ENCODE results near the gene FBXO21.

DNA sequence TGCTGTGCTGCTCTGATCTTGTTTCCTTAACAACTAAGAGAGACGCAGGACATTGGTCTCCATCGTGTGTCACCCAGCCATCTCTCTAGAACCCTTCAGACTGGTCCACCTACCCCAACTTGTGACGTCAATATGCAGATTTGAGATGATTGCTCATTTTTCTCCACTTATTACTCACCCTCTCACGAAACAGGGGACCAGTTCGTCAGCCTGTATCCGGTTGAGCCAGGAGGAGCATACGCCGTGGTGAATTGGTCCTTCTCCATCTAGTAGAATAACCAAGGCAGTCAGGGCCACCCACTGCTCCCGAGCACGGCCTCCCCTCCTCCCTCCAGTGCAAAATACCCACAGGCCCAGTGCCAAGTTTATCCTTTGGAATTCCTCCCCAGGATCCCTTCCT, 36.2 kb upstream of the FBXO21 start:
- TF ChIP-seq EZH2phosphoT487 (IDR thresholded peaks at IDR 0.05; ENCODE audit: borderline replicate concordance, low read length) (no peak), EZH2 (IDR thresholded peaks at IDR 0.05; ENCODE audit: low read length, unreplicated experiment) (no peak)
- TF ChIP-seq, protein P1, sequence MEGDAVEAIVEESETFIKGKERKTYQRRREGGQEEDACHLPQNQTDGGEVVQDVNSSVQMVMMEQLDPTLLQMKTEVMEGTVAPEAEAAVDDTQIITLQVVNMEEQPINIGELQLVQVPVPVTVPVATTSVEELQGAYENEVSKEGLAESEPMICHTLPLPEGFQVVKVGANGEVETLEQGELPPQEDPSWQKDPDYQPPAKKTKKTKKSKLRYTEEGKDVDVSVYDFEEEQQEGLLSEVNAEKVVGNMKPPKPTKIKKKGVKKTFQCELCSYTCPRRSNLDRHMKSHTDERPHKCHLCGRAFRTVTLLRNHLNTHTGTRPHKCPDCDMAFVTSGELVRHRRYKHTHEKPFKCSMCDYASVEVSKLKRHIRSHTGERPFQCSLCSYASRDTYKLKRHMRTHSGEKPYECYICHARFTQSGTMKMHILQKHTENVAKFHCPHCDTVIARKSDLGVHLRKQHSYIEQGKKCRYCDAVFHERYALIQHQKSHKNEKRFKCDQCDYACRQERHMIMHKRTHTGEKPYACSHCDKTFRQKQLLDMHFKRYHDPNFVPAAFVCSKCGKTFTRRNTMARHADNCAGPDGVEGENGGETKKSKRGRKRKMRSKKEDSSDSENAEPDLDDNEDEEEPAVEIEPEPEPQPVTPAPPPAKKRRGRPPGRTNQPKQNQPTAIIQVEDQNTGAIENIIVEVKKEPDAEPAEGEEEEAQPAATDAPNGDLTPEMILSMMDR (conservative IDR thresholded peaks at IDR 0.05; ENCODE audit: low read depth, low read length): no peak
